Measurements from ENCODE around the gene IKZF3.
"Not testable (repeated sequence)": the region's sequence is repeated elsewhere in the genome, so short reads cannot be mapped to it uniquely, and the experiment has no call there.

Gene IKZF3

GRCh38 chr17:39725923-39726322, 138.2 kb downstream of the IKZF3 start:
- in situ Hi-C loops (cut with HindIII; ENCODE audit: low sequenced_read_pairs), result not testable (repeated sequence)

GRCh38 chr17:39724731-39725130, 139.4 kb downstream of the IKZF3 start:
- in situ Hi-C loops (cut with HindIII; ENCODE audit: low sequenced_read_pairs), result no loop called here

- in situ Hi-C loops (cut with HindIII; ENCODE audit: low sequenced_read_pairs), result no loop called here
Observed at GRCh38 chr17:39722965-39723848, 140.9 kb downstream of the IKZF3 start.

GRCh38 chr17:39722104-39722503, 142.0 kb downstream of the IKZF3 start:
- in situ Hi-C loops (cut with HindIII; ENCODE audit: low sequenced_read_pairs), result no loop called here

DNA sequence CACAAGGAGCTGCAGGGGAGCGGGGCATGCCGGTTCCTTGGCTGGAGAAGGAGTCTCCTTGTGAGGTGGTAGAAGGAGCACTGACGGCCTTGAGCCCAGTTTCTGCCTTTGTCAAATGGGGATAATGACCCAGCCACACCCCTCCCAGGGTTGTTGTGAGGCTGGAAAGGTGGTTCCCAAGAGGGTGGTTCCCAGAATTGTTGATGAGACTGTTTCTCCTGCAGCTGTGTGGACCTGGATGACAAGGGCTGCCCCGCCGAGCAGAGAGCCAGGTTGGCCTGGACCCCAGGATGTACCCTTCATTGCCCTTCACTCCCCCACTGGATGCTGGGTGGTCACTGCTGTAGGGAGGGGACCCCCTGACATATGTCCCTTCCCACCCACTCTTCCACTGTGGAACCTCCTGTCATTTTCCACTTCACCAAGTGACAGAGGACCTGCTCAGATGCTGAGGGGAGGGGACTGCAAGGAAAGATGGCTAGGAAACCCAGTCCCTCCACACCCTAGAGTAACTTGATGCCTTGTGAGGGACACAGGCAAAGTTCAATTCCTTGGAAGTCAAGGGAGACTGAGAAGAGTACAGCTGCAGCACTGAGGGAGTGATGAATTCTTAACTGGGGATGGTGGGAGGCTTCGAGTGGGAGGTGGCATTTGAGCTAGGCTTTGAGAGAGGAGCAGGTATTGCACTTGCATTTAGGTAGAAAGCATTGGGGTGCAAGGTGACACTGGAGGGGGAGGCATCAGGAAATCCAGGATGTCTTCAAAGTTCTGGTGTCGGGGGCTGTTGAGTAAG, 144.4 kb downstream of the IKZF3 start:
- in situ Hi-C loops (cut with HindIII; ENCODE audit: low sequenced_read_pairs), result no loop called here

DNA sequence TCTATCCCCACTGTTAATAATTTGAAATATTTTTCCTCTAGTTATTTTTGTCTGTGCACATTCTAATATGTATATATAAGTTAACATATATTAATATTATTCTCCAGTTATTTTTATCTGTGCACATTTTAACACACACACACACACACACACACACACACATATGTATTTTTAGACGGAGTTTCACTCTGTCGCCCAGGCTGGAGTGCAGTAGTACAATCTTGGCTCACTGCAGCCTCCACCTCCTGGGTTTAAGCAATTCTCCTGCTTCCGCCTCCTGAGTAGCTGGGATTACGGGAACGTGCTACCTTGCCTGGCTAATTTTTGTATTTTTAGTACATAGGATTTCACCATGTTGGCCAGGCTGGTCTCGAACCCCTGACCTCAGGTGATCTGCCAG, 146.5 kb downstream of the IKZF3 start:
- in situ Hi-C loops (cut with HindIII; ENCODE audit: low sequenced_read_pairs), result no loop called here

DNA sequence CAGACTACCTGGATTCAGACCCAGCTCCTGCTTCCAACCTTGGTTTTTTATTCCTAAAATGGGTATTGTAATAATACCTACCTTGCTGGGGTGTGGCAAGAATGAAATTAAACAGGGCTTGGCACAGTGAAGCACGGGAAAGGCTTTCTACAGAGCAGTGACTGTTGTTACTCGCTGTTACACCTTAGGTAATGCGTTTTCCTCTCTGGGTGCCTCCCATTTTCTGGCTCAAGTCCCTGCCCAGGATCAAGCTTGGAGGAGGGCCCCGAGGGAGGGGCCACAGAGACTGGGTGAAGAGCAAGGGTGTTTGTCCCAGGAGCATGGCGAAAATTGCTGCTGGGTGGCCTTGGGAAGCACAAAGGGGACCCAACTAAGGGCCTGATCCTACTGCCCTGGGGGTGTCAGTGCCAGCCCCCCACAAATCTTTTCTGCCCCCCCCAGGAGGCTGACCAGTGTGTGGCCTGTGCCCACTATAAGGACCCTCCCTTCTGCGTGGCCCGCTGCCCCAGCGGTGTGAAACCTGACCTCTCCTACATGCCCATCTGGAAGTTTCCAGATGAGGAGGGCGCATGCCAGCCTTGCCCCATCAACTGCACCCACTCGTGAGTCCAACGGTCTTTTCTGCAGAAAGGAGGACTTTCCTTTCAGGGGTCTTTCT, 147.1 kb downstream of the IKZF3 start:
- in situ Hi-C loops (cut with HindIII; ENCODE audit: low sequenced_read_pairs), result no loop called here

DNA sequence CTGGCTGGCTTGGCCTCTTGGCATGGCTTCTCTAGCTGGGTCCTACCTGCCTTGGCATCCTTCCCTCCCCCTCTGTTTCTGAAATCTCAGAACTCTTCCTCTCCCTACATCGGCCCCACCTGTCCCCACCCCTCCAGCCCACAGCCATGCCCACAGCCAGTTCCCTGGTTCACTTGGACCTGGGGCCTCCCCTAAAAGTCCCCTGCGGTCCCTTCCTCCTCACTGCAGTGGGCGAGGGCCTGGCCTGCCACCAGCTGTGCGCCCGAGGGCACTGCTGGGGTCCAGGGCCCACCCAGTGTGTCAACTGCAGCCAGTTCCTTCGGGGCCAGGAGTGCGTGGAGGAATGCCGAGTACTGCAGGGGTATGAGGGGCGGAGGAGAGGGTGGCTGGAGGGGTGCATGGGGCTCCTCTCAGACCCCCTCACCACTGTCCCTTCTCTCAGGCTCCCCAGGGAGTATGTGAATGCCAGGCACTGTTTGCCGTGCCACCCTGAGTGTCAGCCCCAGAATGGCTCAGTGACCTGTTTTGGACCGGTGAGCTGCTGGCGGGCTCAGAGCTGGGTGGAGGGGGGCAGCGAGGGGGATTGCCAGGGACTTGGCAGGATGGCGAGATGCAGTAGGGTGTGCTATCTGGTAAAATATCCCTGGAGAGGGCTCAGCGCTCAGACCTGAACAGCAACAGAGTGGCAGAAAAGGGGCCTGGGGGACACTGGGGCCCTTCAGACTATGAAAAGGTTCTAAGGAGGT, 147.9 kb downstream of the IKZF3 start:
- in situ Hi-C loops (cut with HindIII; ENCODE audit: low sequenced_read_pairs), result no loop called here

GRCh38 chr17:39715375-39716072, 148.6 kb downstream of the IKZF3 start:
- in situ Hi-C loops (cut with HindIII; ENCODE audit: low sequenced_read_pairs), result no loop called here

DNA sequence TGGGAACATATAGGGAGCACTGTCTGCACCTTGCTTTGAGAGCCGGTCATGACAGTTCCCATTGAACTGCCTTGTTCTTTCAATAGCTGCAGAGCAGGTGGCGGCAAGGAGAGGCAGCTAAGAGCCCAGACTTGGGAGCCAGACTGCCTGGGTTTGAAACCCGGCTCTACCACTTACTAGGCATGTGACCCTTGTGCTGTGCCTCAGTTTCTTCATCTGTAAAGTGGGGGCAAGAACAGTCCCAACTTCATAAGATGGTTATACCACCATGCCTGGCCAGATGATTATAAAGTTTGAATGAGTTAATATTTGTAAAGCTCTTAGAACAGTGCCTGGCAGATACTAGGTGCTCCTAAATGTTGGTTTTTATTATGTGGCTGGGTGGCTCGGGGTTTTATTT, 149.9 kb downstream of the IKZF3 start:
- in situ Hi-C loops (cut with HindIII; ENCODE audit: low sequenced_read_pairs), result no loop called here

GRCh38 chr17:39711851-39712250, 152.3 kb downstream of the IKZF3 start:
- in situ Hi-C loops (cut with HindIII; ENCODE audit: low sequenced_read_pairs), result no loop called here

GRCh38 chr17:39711071-39711470, 153.0 kb downstream of the IKZF3 start:
- in situ Hi-C loops (cut with HindIII; ENCODE audit: low sequenced_read_pairs), result not testable (repeated sequence)

GRCh38 chr17:39709998-39710964, 153.8 kb downstream of the IKZF3 start:
- in situ Hi-C loops (cut with HindIII; ENCODE audit: low sequenced_read_pairs), result no loop called here

- in situ Hi-C loops (cut with HindIII; ENCODE audit: low sequenced_read_pairs), result no loop called here
Observed at GRCh38 chr17:39709319-39709997, 154.7 kb downstream of the IKZF3 start.
